NCI-H345 (cell line): ENCODE measurements around the gene ENO3.
A peak's percentile ranks its signal among the peaks of the same experiment; 100 is the strongest.

Experiments
- DNase-seq: peaks from one replicate; lab custom pipeline; 2025; lab: John Stamatoyannopoulos, UW

Gene ENO3

DNA sequence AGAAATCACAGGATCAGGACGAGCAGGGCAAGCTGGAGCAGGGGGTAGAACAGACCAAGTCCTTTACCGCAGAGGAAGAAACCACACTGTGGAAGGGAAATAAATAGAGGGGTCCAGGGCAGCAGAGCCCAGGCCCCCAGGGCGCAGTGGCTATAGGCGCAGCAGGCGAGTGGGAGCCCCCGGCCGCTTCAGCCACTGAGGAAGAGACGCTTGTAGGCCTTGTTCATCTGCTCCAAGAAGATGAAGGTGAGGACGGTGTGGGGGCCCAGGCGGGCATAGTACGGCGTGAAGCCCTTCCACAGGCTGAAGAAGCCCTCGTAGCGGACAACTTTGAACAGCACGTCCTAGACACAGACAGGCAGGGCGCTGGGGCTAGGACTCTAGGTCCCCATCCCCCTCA lies 13.4 kb upstream of the ENO3 start:
- no peak for DNase-seq

DNA sequence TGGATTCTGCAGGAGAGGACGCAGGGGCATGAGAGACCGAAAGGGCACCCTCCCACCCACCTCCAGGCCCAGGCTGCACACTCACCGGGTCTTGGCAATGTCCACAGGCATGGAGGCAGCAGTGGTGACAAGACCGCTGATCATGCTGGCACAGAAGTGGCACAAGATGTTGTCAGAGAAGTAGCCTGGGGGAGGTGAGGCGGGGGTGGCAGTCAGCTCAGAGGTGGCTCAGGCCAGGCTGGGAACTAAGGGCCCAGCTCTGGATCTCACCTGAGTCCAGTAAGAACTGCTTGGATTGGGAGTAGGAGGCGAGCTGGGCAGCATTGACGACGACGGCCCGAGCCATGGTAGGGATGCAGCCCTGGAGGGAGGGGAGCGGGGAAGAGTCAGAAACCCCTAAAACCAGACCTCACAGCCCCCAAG lies 12.8 kb upstream of the ENO3 start:
- no peak for DNase-seq

DNA sequence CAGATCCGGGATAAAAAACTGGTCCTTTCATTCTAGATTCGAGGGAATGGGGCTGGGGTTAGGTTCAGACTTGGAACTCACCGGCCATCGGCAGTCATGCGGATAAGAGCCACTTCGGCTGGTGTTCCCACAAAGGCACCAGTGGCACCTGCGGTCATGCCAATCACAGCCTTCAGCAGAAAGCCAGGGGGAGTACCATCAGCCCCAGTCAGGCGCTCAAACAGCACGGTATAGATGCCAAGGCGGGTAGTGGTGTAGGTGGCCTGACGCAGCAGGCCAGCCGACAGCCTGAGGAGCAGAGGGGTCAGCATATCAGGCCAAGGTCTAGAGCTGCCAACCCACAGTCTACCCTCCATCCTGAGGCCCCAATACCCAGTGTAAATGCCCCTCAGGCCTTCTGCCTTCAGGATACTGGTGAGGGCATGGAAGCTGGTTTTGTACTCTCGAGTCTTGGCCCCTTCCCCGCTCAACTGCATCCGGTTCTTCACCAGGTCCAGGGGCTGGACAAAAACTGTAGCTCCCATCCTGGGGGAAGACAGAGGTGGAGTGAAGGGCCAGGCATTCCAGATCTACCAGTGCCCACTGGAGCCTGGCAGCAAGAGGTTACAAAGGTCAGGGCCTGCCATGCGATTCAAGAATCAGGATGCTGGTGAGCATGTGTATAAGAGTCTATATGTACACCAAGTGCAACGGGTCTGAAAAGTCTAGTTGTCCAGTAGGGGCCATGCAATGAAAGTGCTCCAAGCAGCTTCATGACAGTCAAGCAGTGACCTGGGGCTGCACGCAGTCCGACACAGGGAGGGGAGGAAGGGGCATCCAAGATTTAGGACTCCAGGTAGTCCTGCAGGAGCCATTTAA lies 12.0 kb upstream of the ENO3 start:
- DNase-seq = no peak

DNA sequence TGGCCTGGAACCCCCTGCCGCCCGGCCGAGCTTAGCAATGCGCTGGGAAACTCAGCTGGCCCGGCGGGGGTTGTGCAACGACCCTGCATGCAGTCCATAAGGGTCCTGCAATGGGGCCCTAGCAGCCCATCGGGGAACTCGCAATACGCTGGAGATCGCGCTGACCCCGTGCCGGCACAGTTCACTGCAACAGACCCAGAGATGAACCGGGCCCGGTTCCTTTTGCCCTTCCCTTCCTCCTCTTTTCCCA lies 11.4 kb upstream of the ENO3 start:
- DNase-seq = no peak

DNA sequence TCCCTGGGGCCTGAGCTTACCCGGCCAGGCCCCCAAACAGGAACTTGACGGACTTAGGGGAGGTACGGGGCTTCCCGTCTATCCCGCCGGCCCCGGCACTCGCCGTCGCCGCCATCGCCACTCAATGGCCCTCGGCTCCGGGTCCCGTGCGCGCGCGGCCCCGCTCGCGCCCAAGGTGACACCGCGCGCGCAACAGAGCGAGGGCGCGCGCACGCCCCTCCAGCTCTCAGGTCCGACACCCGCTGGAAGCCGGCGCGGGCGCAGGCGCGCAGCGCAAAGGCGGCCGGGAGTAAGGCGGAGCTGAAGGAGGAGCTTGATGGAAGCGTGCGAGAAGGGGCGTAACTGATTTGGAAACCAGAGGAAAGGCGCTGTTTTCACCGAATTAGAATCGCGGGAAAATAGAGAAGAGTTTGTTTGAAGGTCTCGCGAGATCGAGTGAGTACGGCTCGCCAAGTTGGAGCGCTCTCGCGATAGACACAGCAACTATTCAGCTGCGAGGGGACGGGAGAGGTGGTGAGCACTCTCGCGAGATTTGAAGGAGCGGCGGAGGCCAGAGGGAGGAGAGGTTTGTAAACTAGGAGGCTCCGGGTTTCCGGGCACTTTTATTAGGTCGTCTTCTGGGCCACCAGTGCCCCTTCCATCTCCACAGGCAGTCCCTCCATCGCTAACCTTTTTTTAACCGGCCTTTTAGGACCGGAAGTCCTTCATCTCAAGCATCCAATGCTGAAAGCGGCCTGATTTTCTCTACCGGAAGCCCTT lies 10.9 kb upstream of the ENO3 start, which contains the start of the genes RNF167 and SLC25A11:
Gene RNF167, plus strand, starts transcription at position 473 of the 759 bp plus-strand sequence. CDS start 642 bp downstream, outside the sequence.
Gene SLC25A11, minus strand, starts transcription at position 251 of the 759 bp plus-strand sequence. Its CDS starts 136 bp downstream, at position 115.
- peak; percentile 97 for DNase-seq

DNA sequence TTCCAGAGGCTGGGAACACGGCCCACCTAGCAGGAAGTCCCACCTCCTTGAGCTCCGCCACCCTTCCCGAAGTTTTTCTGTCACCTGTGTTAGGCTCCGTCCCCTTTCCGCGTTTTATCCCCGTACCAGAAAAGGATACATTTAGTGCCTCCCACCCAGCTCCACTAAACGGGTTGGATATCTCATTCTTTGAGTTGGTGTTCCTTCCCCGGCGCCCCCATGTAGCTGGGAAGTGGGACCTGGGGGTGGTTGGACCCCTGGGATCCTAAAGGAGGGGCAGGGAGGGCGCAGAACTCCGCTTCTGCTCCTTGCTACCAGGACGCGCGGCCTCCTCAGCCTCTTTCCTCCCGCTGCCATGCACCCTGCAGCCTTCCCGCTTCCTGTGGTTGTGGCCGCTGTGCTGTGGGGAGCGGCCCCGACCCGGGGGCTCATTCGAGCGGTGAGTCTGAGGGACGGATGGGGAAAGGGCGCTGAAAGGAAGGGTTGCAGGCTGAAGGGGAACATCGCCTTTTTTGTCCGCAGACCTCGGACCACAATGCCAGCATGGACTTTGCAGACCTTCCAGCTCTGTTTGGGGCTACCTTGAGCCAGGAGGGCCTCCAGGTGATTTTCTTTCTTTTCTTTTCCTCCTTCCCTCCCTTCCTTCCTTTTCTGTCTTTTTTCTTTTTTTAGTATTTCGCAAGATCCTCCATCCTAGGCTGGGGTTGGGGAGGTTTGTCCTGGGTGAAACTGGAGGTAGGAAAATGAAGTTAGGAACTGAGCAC lies 10.2 kb upstream of the ENO3 start:
- no peak for DNase-seq

DNA sequence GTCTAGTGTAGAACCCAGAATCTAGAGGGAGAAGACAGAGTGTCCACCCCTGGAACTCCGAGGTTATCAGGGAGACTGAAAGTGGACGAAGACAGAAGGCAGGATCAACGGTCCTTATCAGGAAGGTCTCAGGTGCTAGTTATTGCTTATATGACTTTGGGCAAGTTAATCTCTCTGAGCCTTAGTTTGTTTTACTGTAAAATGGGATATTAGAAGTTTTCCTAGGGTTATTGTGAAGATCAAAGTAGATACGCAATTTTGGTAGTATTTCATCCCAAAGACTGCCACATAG lies 9.7 kb upstream of the ENO3 start:
- no peak for DNase-seq

DNA sequence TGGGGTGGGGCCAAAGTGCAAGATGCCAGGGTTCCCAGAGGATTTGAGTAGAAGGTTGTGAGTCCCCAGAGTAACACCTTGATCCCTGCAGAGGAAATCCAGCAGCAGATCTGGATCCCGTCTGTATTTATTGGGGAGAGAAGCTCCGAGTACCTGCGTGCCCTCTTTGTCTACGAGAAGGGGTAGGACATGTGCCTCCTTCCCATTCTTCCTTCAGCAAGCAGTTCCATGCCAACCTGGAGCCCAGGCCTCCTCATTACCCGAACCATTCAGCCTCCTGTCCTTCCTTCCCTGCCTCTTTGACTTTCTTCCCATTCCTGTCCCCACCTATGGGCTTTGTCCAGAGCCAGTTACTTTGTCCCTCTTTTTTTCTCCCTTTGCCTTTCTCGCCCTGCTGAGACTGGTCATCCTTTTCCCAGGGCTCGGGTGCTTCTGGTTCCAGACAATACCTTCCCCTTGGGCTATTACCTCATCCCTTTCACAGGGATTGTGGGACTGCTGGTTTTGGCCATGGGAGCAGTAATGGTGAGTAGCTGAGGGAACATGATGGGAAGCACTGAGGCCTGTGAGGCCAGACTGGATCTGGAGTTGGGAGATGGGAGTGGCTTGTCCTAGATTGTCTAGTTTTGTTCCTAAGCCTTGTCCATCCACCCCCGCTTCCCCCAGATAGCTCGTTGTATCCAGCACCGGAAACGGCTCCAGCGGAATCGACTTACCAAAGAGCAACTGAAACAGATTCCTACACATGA lies 8.0 kb upstream of the ENO3 start:
- DNase-seq = no peak

DNA sequence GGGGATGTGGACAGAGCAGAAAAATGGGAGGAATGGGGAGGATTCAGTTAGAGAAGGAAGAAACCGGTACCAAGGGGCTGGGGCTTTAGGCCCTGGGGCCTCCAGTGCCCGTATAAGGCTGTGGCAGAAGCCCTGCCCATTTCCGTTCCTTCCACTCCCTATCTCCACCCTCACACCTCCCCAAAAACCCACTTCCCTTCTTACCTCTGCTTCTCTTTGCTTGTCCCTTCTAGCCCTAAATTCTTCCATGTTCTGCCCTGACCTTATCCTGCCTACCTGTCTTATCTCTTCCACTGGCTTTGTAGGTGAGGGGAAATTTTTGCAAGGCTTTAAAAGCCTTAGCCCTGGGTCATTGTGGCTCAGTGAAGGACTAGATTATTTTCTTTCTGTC lies 6.8 kb upstream of the ENO3 start:
- no peak for DNase-seq

DNA sequence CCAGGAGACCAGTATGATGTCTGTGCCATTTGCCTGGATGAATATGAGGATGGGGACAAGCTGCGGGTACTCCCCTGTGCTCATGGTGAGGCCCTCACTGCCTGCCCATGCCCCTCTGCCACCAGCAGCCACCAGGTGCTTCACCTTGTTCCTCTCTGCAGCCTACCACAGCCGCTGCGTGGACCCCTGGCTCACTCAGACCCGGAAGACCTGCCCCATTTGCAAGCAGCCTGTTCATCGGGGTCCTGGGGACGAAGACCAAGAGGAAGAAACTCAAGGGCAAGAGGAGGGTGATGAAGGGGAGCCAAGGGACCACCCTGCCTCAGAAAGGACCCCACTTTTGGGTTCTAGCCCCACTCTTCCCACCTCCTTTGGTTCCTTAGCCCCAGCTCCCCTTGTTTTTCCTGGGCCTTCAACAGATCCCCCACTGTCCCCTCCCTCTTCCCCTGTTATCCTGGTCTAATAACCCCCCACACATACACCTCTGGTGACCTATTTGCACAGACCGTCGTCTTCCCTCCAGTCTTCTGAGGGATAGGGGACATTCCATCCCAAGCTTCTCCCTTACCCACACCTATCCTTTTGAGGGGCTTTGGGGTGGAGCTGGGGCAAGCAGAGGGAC lies 6.3 kb upstream of the ENO3 start:
- DNase-seq = no peak

DNA sequence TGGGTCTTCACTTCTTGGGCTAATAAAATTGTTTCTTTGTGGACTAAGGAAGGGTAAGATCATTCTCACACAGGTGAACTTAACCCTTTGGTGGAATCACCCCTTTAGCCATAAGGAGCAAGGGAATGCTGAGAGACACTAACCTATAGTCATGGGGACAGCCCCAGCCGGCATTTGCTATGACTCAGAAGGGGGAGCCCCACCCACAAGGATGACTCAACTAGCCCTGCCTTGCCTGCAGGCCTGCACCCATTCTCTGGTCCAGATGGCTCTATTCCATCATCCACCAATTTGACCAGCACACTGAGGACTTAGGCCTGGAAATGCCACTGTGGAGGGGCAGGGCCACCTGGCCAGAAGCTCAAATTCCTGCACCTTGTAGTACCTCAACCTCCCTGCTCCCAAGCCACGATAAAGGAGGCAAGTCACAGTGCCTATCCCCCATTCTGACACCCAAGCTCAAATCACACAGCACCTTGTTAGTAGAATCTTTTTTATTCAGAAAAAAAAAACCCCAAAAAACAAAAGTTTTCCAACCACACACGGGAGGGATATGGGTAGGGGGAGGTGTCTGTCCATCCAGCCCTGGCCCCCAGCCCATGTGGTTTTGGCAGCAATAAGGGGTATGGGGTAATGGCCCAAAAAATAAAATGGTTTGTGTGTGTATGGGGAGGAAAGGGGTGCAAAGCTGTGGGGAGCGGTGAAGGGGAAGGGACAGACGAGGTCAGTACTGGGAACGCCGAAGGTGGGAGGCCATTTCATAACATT lies 5.6 kb upstream of the ENO3 start:
- DNase-seq = no peak

DNA sequence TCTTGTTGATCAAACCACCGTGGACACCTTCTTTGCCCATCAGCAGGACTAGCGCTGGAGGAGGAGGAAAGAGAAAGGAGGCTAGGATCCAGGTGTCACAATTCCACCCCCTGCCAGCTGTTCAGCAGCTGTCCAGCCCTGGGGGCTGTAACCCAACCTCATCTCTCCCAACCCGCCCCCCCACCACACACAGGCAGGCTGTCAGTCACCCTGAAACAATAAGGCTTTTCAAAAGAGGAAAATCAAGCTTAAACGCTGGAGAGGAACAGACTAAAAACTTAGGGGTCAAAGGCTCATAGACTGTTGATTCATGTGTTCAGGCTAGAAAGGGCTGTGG lies 5.0 kb upstream of the ENO3 start:
- DNase-seq = no peak

DNA sequence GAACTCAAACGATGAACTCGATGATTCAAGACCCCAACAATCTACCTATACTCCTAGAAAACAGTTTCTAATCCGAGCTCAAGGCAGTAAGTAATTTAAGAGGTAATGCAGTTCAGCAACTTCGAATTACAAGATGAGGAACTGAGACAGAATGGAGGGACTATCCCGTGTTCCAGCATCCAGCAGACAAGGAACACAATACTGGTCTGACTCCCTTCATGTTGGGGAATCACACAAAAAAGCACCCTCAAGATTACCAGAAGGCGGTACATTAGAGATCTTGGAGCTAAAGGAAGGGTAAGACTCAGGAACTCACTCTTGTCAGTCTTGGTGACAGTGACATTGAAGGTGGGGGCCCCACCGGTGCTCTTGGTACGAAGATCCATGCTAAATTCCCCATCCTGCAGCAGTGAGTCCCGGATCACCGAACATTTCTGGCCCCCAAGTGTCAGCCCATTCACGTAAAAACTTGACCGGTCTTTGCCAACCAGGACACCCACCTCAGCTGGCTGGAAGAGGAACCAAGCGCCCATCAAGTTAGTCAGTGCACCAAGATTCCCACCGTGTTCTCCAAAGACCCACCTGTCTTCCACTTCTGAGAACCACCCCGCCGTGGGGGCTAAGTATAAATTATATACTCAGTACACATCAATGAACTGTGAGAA lies 4.5 kb upstream of the ENO3 start:
- no peak for DNase-seq

DNA sequence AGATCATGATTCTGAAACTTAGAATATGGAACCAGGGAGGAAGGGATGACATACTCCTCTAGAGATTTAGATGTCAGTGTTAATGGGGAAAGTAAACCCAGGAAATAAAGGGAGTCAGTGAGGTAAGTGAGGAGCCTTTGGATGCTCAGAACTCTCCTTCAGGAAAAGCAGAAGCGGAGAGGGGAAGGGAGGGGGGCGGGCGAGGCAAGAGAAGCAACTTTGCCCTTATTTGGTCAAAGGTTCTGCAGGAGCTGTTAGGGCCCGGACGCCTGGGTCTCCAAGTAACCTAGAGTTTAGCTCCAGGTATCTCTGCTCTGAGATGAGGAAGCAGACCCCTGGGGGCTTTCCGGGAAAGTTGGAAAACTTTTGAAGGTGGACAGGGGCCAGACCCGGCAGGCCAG lies 3.9 kb upstream of the ENO3 start:
- DNase-seq = no peak

DNA sequence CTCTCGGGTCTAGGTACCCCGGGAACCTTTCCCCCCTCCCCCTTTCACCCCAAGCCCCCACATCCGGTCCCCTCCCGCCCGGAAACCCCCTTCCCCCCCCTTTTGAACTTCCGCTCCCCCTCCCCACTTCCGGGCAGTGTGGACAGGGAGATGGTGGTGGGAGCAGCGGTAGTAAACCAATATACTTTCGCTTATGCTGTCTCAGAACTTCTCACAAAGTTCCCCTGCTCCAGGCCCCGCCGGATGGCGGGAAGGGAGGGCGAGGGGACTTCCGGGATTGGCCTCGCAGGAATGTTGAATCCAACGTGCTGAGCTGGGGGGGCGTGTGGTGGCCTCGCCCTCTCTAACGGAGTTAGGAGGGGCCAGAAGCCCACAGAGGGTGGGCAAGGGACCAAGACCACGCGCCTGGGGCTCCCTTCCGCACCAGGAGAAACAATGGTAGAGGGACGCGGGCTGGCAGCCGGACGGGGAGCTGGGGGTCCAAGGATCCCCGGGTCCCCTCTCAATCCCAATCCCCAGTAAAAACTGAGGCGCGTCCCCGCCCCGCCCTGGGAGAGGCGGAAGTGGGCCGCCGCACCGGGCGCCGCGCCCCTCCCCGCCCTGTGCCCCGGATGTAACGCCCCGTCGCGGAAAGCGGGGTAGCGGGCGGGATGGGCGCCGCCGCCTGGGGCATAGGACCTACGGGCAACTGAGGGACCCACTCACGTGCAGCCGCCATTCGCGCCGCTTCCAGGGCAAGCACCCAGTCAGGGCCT lies 3.3 kb upstream of the ENO3 start:
- peak; percentile 33 for DNase-seq

DNA sequence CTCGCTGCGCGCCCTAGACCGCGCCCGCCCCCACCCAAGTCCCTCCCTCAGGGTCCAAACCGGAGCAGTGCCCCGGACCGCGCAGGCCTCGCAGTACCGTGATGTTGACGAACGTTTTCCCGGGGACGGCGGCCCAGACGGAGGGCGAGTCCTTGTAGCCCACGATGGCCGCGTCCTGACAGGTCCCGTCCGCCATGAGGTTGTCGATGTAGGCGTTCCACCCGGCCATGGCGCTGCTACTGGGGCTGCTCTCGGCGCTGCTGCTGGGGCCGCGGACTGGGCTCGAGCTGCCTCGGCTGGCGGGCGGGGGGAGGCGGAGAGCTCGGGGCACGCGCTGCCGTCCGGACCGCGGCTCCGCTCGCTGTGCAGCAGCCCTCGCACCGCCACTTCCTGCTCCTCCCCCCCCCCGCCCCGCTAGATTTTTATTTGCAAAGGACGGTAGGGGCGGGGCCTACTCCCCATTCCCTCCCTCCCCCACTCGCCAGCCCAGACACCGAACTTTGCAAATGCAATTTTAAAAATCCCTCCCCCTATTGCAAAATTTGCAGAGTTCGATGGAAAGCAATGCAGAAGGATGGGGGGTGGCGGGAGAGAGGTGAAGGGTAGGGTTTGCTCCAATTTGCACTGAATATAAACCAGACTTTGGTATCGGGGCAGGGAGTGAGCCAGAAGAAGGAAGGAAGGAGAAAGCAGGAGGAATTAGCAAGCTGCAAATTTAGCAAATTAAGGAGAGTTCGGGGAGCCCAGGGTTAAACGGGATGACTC lies 2.6 kb upstream of the ENO3 start, which contains the start of gene PFN1:
Gene PFN1, minus strand, starts transcription at position 365 of the 765 bp plus-strand sequence. Its CDS starts 136 bp downstream, at position 229.
- DNase-seq = peak; percentile 82

DNA sequence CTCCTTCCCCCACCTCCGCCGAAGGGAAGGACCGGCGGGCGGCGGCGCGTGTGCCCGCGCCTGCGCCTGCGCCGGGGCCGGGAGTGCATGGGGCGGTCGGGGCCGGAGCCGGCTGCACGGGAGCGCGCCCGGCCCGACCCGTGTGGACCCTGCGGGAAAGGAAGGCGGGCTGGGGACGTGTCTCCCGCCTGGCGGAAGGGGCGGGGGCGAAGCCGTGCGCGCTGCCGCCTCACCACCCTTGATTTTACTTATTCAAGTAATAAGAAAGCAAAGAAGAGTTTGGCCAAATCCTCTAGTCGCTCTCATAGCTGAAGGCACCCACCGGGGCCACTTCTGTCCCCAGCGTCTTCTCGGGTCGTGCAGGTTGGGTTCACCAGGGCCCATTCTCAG lies 2.0 kb upstream of the ENO3 start:
- peak; percentile 86 for DNase-seq

DNA sequence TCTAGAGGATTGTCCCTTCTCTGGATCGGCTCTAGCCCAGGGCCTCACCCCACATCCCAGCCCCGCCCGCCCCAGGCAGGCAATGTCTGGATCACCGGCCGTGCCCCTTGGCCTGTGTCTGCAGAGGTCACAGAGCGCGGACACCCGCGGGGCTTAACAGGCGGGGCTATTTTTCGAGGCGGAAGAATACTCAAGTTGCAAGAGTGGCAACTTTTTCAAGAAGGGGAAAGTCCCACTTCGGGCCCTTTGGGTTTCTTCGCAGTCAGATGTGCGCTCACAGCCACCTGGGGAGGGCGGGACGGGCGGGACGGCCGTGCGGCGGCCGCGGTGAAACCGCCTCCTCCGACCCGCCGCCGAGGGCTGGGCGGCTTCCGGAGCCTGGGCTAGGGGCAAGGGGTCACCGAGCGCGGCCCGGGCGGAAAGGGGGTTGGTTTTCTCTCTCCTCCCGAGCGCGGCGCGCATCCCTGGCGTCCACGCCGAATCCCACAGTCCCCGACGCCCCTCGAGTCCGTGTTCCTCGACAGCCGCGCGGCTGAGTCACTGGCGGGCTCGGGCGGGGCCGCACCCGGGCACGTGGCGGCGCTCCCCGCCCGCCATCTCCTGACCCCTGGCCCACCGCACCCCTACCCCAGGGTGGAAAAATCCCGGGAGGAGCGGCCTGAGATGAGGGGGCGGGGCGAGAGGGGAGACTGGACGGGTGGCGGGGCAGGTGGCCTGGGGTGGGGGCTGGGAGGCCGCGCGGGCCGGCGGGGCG lies 1.4 kb upstream of the ENO3 start:
- peak; percentile 50 for DNase-seq
